HEK293 (cell line): ENCODE results near the gene ZNF787.

Source experiments
- ELK4 ChIP-seq: IDR thresholded peaks from 2 replicates; pipeline ENCODE4 v1.6.1; 2011; ENCODE audit warnings: mild to moderate bottlenecking, low read depth, low read length, borderline replicate concordance
- HIC1 ChIP-seq: fragments of 450-650 bp; formaldehyde crosslinking; IDR thresholded peaks from 2 replicates; pipeline ENCODE4 v1.5.1; 2016; ENCODE audit warnings: missing biosample characterization, missing genetic modification characterization
- HOXC10 ChIP-seq: sonication (generic); formaldehyde crosslinking; IDR thresholded peaks from 2 replicates; pipeline ENCODE4 v1.8.1; 2023; ENCODE audit warnings: mild to moderate bottlenecking, missing genetic modification reagents
- SALL2 ChIP-seq: fragments of 450-650 bp; formaldehyde crosslinking; IDR thresholded peaks from 2 replicates; pipeline ENCODE4 v1.5.0; 2017; ENCODE audit warnings: missing biosample characterization, mild to moderate bottlenecking, missing genetic modification characterization, borderline replicate concordance
- WT1 ChIP-seq: fragments of 450-650 bp; formaldehyde crosslinking; IDR thresholded peaks from 2 replicates; pipeline ENCODE4 v1.5.1; 2016; ENCODE audit warnings: missing biosample characterization, missing genetic modification characterization
- ZFP37 ChIP-seq: fragments of 450-650 bp; formaldehyde crosslinking; IDR thresholded peaks from 2 replicates; pipeline ENCODE4 v1.5.1; 2016; ENCODE audit warnings: missing biosample characterization, missing genetic modification characterization
- ZNF214 ChIP-seq: fragments of 450-650 bp; formaldehyde crosslinking; IDR thresholded peaks from 2 replicates; pipeline ENCODE4 v1.5.1; 2017; ENCODE audit warnings: missing biosample characterization, mild to moderate bottlenecking, missing genetic modification characterization, borderline replicate concordance
- ZNF26 ChIP-seq: fragments of 450-650 bp; formaldehyde crosslinking; IDR thresholded peaks from 2 replicates; pipeline ENCODE4 v1.5.1; 2016; ENCODE audit warnings: missing biosample characterization, missing genetic modification characterization
- ZNF324 ChIP-seq: fragments of 450-650 bp; formaldehyde crosslinking; IDR thresholded peaks from 2 replicates; pipeline ENCODE4 v1.5.1; 2016; ENCODE audit warnings: missing biosample characterization, missing genetic modification characterization
- ZNF341 ChIP-seq: fragments of 450-650 bp; formaldehyde crosslinking; IDR thresholded peaks from 2 replicates; pipeline ENCODE4; 2016; ENCODE audit warnings: low read depth, missing biosample characterization, missing genetic modification characterization
- ZNF423 ChIP-seq: fragments of 450-650 bp; formaldehyde crosslinking; IDR thresholded peaks from 2 replicates; pipeline ENCODE4 v1.5.1; 2016; ENCODE audit warnings: missing biosample characterization, missing genetic modification characterization
- ZNF518A ChIP-seq: fragments of 450-650 bp; formaldehyde crosslinking; conservative IDR thresholded peaks from 2 replicates; pipeline ENCODE4 v1.5.1; 2016; ENCODE audit warnings: low read depth, missing biosample characterization, missing genetic modification characterization
- ZNF544 ChIP-seq: fragments of 450-650 bp; formaldehyde crosslinking; IDR thresholded peaks from 2 replicates; pipeline ENCODE4 v1.5.0; 2017; ENCODE audit warnings: missing biosample characterization, missing genetic modification characterization
- ZNF596 ChIP-seq: fragments of 450-650 bp; IDR thresholded peaks from 2 replicates; pipeline ENCODE4 v1.5.0; 2018; ENCODE audit warnings: missing biosample characterization, mild to moderate bottlenecking, missing genetic modification characterization, moderate library complexity
- ZNF624 ChIP-seq: fragments of 450-650 bp; formaldehyde crosslinking; IDR thresholded peaks from 2 replicates; pipeline ENCODE4 v1.5.1; 2017; ENCODE audit warnings: missing biosample characterization, missing genetic modification characterization
- ZNF626 ChIP-seq: fragments of 450-650 bp; sonication (Bioruptor Pico); formaldehyde crosslinking; IDR thresholded peaks from 2 replicates; pipeline ENCODE4 v1.5.1; 2018; ENCODE audit warnings: missing biosample characterization, missing genetic modification characterization, inconsistent platforms
- ZSCAN18 ChIP-seq: fragments of 450-650 bp; formaldehyde crosslinking; IDR thresholded peaks from 2 replicates; pipeline ENCODE4 v1.5.1; 2016; ENCODE audit warnings: missing biosample characterization, missing genetic modification characterization
- ZSCAN30 ChIP-seq: fragments of 450-650 bp; IDR thresholded peaks from 2 replicates; pipeline ENCODE4 v1.5.1; 2018; ENCODE audit warnings: missing biosample characterization, mild to moderate bottlenecking, missing genetic modification characterization, moderate library complexity
- ZSCAN5A ChIP-seq: fragments of 450-650 bp; formaldehyde crosslinking; IDR thresholded peaks from 2 replicates; pipeline ENCODE4 v1.5.1; 2016; ENCODE audit warnings: missing biosample characterization, missing genetic modification characterization

ZNF787 gene

GRCh38 chr19:56121180-56122167 lies at the start of gene ZNF787 (continued):
- TF ChIP-seq ZSCAN5A: no peak
- no peak for TF ChIP-seq ZNF626 (tag by site-specific recombination)
- no peak for TF ChIP-seq ZFP37 (tag by site-specific recombination)
- no peak for TF ChIP-seq ZNF26
- peak; percentile 69 for TF ChIP-seq HIC1 (tag by site-specific recombination)
- TF ChIP-seq ZNF596 (tag by site-specific recombination): no peak
- no peak for TF ChIP-seq ELK4
- no peak for TF ChIP-seq ZSCAN18 (tag by site-specific recombination)
- 0 out of 2 replicates have a peak, but pooled peaks have one; percentile 19 for TF ChIP-seq WT1 (tag by site-specific recombination)
- no peak for TF ChIP-seq ZNF214 (tag by site-specific recombination)
- TF ChIP-seq ZNF324 (tag by site-specific recombination): peak; percentile 65
- TF ChIP-seq ZNF544 (tag by site-specific recombination): no peak
- TF ChIP-seq ZNF341 (tag by site-specific recombination): peak; percentile 60
- peak; percentile 13; the same call in 1 of the 2 replicates for TF ChIP-seq ZSCAN30 (tag by site-specific recombination)
- TF ChIP-seq HOXC10 (CRISPR knock-in tag): no peak
- TF ChIP-seq ZNF518A (tag by site-specific recombination): peak; percentile 82
- TF ChIP-seq ZNF423: peak; percentile 93
- no peak for TF ChIP-seq ZNF624 (tag by site-specific recombination)
- TF ChIP-seq SALL2 (tag by site-specific recombination): no peak
